Transverse colon (tissue), 4 donors: Measurements from ENCODE around the gene ROPN1L. TPM values are rescaled to one million over a fixed set of nuclear protein-coding genes. Genes with fewer than 3 reads are reported as not detected.

ENCODE experiments used
- DNase-seq: peaks from one replicate; pipeline ENCODE4 v3.0.0-alpha.2; 2019
- H3K27ac ChIP-seq, 4 donors: fragments of 200-600 bp; sonication (generic); 2 replicates each; pipeline ENCODE4 v1.5.1; 2016 to 2018; ENCODE audit warnings: inconsistent platforms in 4 of 4
- H3K27me3 ChIP-seq: fragments of 200-600 bp; sonication (generic); 2 replicates; pipeline ENCODE4 v1.5.1; 2017; ENCODE audit warnings: inconsistent platforms
- H3K36me3 ChIP-seq, 4 donors: fragments of 200-600 bp; sonication (generic); 2 replicates each; pipeline ENCODE4 v1.5.1; 2017 to 2019; ENCODE audit warnings: inconsistent platforms in 4 of 4
- H3K4me1 ChIP-seq, 4 donors: fragments of 200-600 bp; sonication (generic); 2 replicates each; pipeline ENCODE4 v1.5.1; 2017 to 2020; ENCODE audit warnings: inconsistent platforms in 4 of 4
- H3K4me3 ChIP-seq, 4 donors: fragments of 200-600 bp; sonication (generic); 1 replicate in 1 of 4; 2 replicates in 3 of 4; pipeline versions ENCODE4 v1.5.1 to v1.6.1; 2017 to 2019; ENCODE audit warnings: inconsistent platforms in 4 of 4
- H3K9me3 ChIP-seq, 2 donors: fragments of 200-600 bp; sonication (generic); 2 replicates each; pipeline ENCODE4 v1.5.1; 2017 to 2019; ENCODE audit warnings: inconsistent platforms in 2 of 2
- EP300 ChIP-seq: sonication (generic); formaldehyde crosslinking; IDR thresholded peaks from one replicate; pipeline ENCODE4 v1.6.1; 2017; ENCODE audit warnings: antibody characterized with exemption, low read depth
- POLR2A ChIP-seq: fragments of 450-650 bp; IDR thresholded peaks from one replicate; pipeline ENCODE4 v1.6.1; 2016; ENCODE audit warnings: antibody characterized with exemption, mild to moderate bottlenecking, moderate library complexity
- POLR2AphosphoS5 ChIP-seq, 3 donors: sonication (generic); formaldehyde crosslinking; IDR thresholded peaks; one replicate each; pipeline ENCODE4 v1.6.1; 2016; ENCODE audit warnings: antibody characterized with exemption in 3 of 3
- WGBS, 2 donors: methylation state at CpG; one replicate each; pipeline ENCODE4 v1.1.5; 2018; ENCODE audit warnings: low coverage in 1 of 2; 5-methylcytosine and 5-hydroxymethylcytosine counted together
- in situ Hi-C, 4 donors: fragments of 200-750 bp; cut with MboI; loops; one replicate each; pipeline versions ENCODE4 v1.15.0 to v1.15.1; 2017; ENCODE audit warnings: low sequenced_read_pairs in 3 of 4, low pct_ligation_motif_present in 1 of 4, low pct_unique_long_range_greater_than_20kb in 1 of 4
- intact Hi-C: fragments of 100-400 bp; cut with DNase I; formaldehyde crosslinking; loops from one replicate; pipeline ENCODE4 v1.15.1; 2023; ENCODE audit warnings: low total_unique reads
- total RNA-seq, 4 donors: library from RNA; depleted of rRNA; stranded (reverse); fragments of >200 nt; gene quantifications; one replicate each; pipeline ENCODE4 v1.1.0, GENCODE V29; 2016
- TF ChIP-seq, protein P1 (sequence below), 5 experiments: fragments of 200-600 bp in 3 of 5; fragments of 450-650 bp in 2 of 5; sonication (generic) in 3 of 5; IDR thresholded peaks; 1 replicate in 2 of 5; 2 replicates in 3 of 5; pipeline ENCODE4 v1.5.1; 2016 to 2017; ENCODE audit warnings: antibody characterized with exemption in 5 of 5, inconsistent platforms in 3 of 5, mild to moderate bottlenecking in 2 of 5, moderate library complexity in 1 of 5

The ROPN1L gene
- total RNA-seq, 4 donors from 2014 or later: 0.32 to 2.6 TPM; not detected in 2

DNA sequence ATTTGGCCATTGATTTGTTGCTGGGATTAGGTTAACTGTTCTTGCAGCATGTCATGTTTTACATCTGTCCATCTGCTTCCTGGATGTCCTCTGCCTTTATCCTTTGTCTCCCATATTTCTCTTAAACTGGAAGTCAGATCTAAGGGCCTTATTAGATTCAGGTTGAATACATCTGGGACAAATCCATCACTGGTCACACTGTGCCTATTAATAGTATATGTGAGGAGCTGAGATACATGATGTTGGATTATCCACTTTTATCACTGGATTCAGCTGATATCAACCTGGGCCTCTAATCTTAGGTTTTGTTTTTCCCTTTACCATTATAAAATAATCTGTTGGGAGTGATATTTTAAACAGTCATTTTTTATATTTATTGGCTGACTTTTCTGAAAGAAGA lies 41.8 kb upstream of the ROPN1L start:
- no peak for DNase-seq
- in situ Hi-C loops: no loop called here

DNA sequence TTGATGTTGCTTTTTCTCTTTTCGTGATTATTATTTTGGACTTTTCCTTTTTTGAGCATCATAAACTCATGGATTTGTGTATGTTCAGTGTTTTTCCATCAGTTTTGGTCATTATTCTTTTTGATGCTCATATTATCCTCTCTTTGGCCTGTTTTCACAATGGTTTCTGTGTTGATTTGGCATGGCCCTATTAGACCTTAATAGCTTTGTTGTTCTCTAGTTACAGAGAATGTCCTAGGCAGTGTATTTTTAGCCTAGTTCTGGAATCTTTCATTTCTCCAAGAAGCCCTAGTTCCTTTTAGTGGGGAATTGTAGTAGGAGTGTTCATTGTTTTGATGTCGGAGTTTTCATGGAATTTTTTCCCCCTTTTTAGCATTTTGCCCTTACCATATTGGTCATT lies 41.3 kb upstream of the ROPN1L start:
- peak overlapping the region in 3 of 4 donors; percentile 5 to 13 (median 7) for H3K27ac ChIP-seq
- H3K4me1 ChIP-seq: peaks cover 0 to 5% (median 0%) of the 10 kb centered on the region in 4 donors
- H3K27me3 ChIP-seq: no peaks in the 10 kb centered on the region
- intact Hi-C loops: no loop called here
- no peaks in the 10 kb centered on the region for H3K9me3 ChIP-seq
- TF ChIP-seq, protein P1, sequence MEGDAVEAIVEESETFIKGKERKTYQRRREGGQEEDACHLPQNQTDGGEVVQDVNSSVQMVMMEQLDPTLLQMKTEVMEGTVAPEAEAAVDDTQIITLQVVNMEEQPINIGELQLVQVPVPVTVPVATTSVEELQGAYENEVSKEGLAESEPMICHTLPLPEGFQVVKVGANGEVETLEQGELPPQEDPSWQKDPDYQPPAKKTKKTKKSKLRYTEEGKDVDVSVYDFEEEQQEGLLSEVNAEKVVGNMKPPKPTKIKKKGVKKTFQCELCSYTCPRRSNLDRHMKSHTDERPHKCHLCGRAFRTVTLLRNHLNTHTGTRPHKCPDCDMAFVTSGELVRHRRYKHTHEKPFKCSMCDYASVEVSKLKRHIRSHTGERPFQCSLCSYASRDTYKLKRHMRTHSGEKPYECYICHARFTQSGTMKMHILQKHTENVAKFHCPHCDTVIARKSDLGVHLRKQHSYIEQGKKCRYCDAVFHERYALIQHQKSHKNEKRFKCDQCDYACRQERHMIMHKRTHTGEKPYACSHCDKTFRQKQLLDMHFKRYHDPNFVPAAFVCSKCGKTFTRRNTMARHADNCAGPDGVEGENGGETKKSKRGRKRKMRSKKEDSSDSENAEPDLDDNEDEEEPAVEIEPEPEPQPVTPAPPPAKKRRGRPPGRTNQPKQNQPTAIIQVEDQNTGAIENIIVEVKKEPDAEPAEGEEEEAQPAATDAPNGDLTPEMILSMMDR (IDR thresholded peaks at IDR 0.05): no peak
- no peak for TF ChIP-seq POLR2A
- no peak for DNase-seq
- WGBS, 2 donors: 93 to 100% methylated on average over 2 of the region's 2 CpGs
- in situ Hi-C loops: no loop called here
- peaks cover 0 to 62% (median 19%) of the 10 kb centered on the region in 4 donors for H3K36me3 ChIP-seq
- no peak overlapping the region for H3K4me3 ChIP-seq

More for the DNA sequence above, 41.8 kb upstream of the ROPN1L start:
- no peaks in the 10 kb centered on the region for H3K9me3 ChIP-seq
- peak overlapping the region in 2 of 4 donors; percentile 5 to 7 for H3K27ac ChIP-seq
- no peak overlapping the region for H3K4me3 ChIP-seq
- peaks cover 0 to 65% (median 20%) of the 10 kb centered on the region in 4 donors for H3K36me3 ChIP-seq
- H3K27me3 ChIP-seq: no peaks in the 10 kb centered on the region
- intact Hi-C loops: no loop called here
- TF ChIP-seq POLR2AphosphoS5 (IDR thresholded peaks at IDR 0.05): no peak
- H3K4me1 ChIP-seq: peaks cover 0 to 5% (median 0%) of the 10 kb centered on the region in 4 donors

DNA sequence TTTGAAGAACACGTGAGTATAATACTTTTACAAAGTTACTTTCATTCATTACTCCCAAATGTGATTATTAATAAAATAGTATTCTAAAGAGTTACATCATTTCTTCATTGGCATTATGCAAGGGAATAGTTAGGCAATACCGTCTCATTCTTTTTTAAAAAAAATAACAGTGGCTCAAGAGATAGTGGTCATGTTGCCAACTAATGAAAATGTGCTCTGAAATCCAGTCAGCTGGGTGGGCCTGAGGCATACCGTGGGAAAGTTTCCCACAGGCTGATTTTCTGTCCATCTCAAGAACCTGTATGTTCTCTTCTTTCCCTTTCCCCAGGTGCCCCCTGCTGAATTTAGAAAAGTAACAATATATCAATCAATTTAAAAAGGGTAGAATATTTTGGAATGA lies 40.8 kb upstream of the ROPN1L start:
- DNase-seq: no peak
- Histone ChIP-seq H3K36me3 (peaks cover 0 to 62% (median 19%) of the 10 kb centered on the region in 4 donors), H3K9me3 (no peaks in the 10 kb centered on the region), H3K27ac (peak overlapping the region in 3 of 4 donors; percentile 5 to 13 (median 7)), H3K27me3 (no peaks in the 10 kb centered on the region), H3K4me1 (peaks cover 0 to 5% (median 0%) of the 10 kb centered on the region in 4 donors), H3K4me3 (no peak overlapping the region)
- 67 to 77% methylated on average over 3 of the region's 3 CpGs for whole genome bisulfite sequencing, 2 donors
- in situ Hi-C loops: no loop called here
- TF ChIP-seq POLR2A (no peak), EP300 (no peak), POLR2AphosphoS5 (IDR thresholded peaks at IDR 0.05) (no peak)
- TF ChIP-seq, protein P1 (IDR thresholded peaks at IDR 0.05): no peak
- intact Hi-C loops: no loop called here

DNA sequence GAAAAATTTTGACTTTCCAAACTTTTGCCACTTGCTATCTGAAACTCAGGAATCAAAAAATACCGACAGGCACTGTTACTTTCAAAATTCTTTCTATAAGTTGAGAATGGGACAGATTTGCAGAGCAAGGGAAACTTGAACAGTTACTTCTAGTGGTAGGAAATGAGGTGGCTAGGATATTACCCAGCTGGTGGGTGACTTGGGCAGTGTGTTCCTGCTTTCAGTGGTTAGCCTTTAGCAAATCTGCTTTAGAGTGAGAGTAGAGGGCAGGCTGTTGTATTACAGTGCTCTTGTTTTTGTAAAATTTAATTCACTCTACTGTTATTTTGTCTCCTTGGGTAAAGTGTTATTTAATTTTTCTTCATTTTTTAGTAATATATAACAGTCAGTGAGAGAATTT lies 40.2 kb upstream of the ROPN1L start:
- intact Hi-C loops: no loop called here
- peak overlapping the region in 1 of 4 donors; percentile 7 for H3K27ac ChIP-seq
- 80 to 84% methylated on average over 1 of the region's 1 CpG for WGBS, 2 donors
- peaks cover 0 to 60% (median 22%) of the 10 kb centered on the region in 4 donors for H3K36me3 ChIP-seq
- no peak overlapping the region for H3K4me3 ChIP-seq
- DNase-seq: no peak
- TF ChIP-seq POLR2A: no peak
- TF ChIP-seq, protein P1 (IDR thresholded peaks at IDR 0.05): no peak
- TF ChIP-seq EP300: no peak
- TF ChIP-seq POLR2AphosphoS5 (IDR thresholded peaks at IDR 0.05): no peak
- H3K27me3 ChIP-seq: no peaks in the 10 kb centered on the region
- no peaks in the 10 kb centered on the region for H3K9me3 ChIP-seq
- in situ Hi-C loops: no loop called here
- peaks cover 0 to 5% (median 0%) of the 10 kb centered on the region in 4 donors for H3K4me1 ChIP-seq

DNA sequence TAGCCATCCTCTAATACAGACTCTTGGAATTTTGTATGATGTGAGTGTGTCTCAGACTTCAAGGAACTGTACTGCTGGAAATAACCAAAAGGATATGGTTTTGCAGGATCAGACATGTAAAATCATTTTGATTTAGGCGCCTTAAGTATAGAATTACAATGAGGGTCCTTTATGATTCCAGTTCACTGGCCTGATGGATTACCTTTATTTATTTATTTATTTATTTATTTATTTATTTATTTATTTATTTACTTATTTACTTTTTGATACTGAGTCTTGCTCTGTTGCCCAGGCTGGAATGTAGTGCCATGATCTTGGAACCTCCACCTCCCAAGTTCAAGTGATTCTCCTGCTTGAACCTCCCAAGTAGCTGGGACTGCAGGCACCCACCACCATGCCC lies 37.9 kb upstream of the ROPN1L start:
- no peaks in the 10 kb centered on the region for H3K27me3 ChIP-seq
- no peak for DNase-seq
- peaks cover 0 to 64% (median 26%) of the 10 kb centered on the region in 4 donors for H3K36me3 ChIP-seq
- no peak overlapping the region for H3K27ac ChIP-seq
- H3K4me3 ChIP-seq: no peak overlapping the region
- H3K9me3 ChIP-seq: no peaks in the 10 kb centered on the region
- 90 to 94% methylated on average over 1 of the region's 1 CpG for WGBS, 2 donors
- TF ChIP-seq, protein P1 (IDR thresholded peaks at IDR 0.05): no peak
- TF ChIP-seq EP300 (no peak), POLR2AphosphoS5 (IDR thresholded peaks at IDR 0.05) (no peak), POLR2A (no peak)
- intact Hi-C loops: no loop called here
- peaks cover 0 to 5% (median 0%) of the 10 kb centered on the region in 4 donors for H3K4me1 ChIP-seq
- in situ Hi-C loops: no loop called here
